Measurements from ENCODE around the gene KIAA0586.

DNA sequence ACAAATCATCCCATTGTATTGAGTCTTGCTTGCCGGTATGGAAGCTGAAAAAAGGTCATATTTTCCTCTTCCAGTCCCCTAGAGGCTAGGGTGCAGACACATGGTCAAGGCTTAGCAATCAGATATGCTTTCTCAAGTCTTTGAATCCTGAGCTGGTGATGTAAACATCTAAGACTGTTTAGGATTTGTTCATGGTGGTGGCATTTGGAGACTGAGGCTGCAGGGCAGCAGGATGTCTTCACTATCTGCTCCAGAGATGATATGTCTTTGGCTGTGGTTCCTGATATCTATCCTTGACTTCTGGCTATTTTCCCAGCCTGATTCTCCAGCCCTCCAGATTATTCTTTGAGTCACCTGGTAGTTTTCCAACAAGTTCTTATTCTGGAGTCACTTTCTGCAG, 159.8 kb downstream of the KIAA0586 start:
- no peak for TF ChIP-seq GATA2 (IDR thresholded peaks at IDR 0.05; ENCODE audit: low read depth, low read length)
- no peak for TF ChIP-seq GATA3 (IDR thresholded peaks at IDR 0.05; ENCODE audit: low read depth, low read length)
